ENCODE measurements around the gene TBX6. TPM values are rescaled to one million over a fixed set of nuclear protein-coding genes. Genes with fewer than 3 reads are reported as not detected.

TBX6 gene
- total RNA-seq, 1 experiment from 2014 or later = 3.6 TPM

Other genes starting within 250 kb of the TBX6 start
- 62.7 and 64.1 TPM in 2 replicates for gene CDIPT, start 228.7 kb downstream of the TBX6 start, total RNA-seq (2022)
- gene SEZ6L2, start 192.4 kb downstream of the TBX6 start, total RNA-seq (2022) = 68.9 and 92.1 TPM in 2 replicates
- gene ASPHD1, start 191.4 kb downstream of the TBX6 start, total RNA-seq (2022) = 54.1 and 64.1 TPM in 2 replicates
- 52.8 and 55.8 TPM in 2 replicates for gene KCTD13, start 165.7 kb downstream of the TBX6 start, total RNA-seq (2022)
- gene TMEM219, start 129.8 kb downstream of the TBX6 start, total RNA-seq (2022) = 91.1 and 92.1 TPM in 2 replicates
- 75.9 and 76.2 TPM in 2 replicates for gene TAOK2, start 118.1 kb downstream of the TBX6 start, total RNA-seq (2022)
- gene HIRIP3, start 96.3 kb downstream of the TBX6 start, total RNA-seq (2022) = 26.3 and 28.5 TPM in 2 replicates
- 107 TPM in 2 replicates for gene INO80E, start 95.7 kb downstream of the TBX6 start, total RNA-seq (2022)
- gene DOC2A, start 80.9 kb downstream of the TBX6 start, total RNA-seq (2022) = 18.0 and 19.9 TPM in 2 replicates
- not detected in 2 replicates for gene C16orf92, start 68.7 kb downstream of the TBX6 start, total RNA-seq (2022)
- gene TLCD3B, start 60.7 kb downstream of the TBX6 start, total RNA-seq (2022) = 0.90 and 1.5 TPM in 2 replicates
- gene ALDOA, start 26.2 kb downstream of the TBX6 start, total RNA-seq (2022) = 1,549 and 1,562 TPM in 2 replicates
- 184 and 187 TPM in 2 replicates for gene PPP4C, start 15.9 kb downstream of the TBX6 start, total RNA-seq (2022)
- 21.1 and 28.0 TPM in 2 replicates for gene YPEL3, start 4.3 kb upstream of the TBX6 start, total RNA-seq (2022)
- gene GDPD3, start 21.6 kb upstream of the TBX6 start, total RNA-seq (2022) = 7.8 and 9.4 TPM in 2 replicates
- 69.9 and 82.1 TPM in 2 replicates for gene MAPK3, start 31.3 kb upstream of the TBX6 start, total RNA-seq (2022)
- gene CORO1A, start 91.7 kb upstream of the TBX6 start, total RNA-seq (2022) = 11.1 and 12.9 TPM in 2 replicates
- gene BOLA2B, start 101.7 kb upstream of the TBX6 start, total RNA-seq (2022) = 166 and 171 TPM in 2 replicates
- 45.0 and 71.1 TPM in 2 replicates for gene SLX1A, start 102.0 kb upstream of the TBX6 start, total RNA-seq (2022)
- gene SULT1A3, start 107.3 kb upstream of the TBX6 start, total RNA-seq (2022) = 39.5 and 46.4 TPM in 2 replicates
- 18.5 and 20.5 TPM in 2 replicates for gene NPIPB13, start 156.6 kb upstream of the TBX6 start, total RNA-seq (2022)